Neural progenitor cell (in vitro differentiated cells): ENCODE measurements around the gene MROH8.

ENCODE experiments used
- EZH2 ChIP-seq: fragments of 200-600 bp; sonication (generic); IDR thresholded peaks from 2 replicates; pipeline ENCODE4 v1.6.1; 2017; ENCODE audit warnings: antibody characterized with exemption, mild to moderate bottlenecking, moderate library complexity
- EZH2phosphoT487 ChIP-seq: fragments of 200-600 bp; sonication (generic); IDR thresholded peaks from 2 replicates; pipeline ENCODE4 v1.6.1; 2017; ENCODE audit warnings: antibody characterized with exemption

DNA sequence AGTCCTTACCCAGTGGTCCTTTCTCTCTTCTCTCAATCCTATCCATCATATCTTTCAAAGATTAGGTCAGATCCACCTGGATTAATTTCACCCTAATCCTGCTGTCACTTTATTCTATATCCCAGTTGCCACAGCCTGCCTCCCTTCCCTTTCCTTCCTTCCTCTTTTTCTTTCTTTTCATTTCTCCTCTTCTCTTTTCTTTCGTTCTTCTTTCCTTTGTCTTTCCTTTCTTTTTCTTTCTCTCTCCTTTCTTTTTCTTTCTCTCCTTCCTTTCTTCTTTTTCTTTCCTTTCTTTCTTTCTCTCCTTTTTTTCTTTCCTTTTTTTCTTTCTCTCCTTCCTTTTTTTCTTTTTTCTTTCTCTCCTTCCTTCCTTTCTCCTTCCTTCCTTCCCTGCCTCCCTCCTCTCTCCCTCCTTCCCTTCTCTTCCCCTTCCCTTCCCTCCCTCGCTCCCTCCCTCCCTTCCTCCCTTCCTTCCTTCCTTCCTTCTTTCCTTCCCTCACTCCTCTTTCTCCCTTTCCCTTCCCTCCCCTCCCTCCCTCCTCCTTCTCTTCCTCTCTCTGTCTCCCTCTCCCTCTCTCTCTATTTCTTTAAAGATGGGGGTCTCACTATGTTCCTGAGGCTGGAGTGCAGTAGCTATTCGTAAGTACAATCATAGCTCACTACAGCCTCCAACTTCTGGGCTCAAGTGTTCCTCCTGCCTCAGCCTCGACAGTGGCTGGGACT lies 15.4 kb downstream of the MROH8 start:
- TF ChIP-seq EZH2 (no peak), EZH2phosphoT487 (no peak)
